DMS53 treated with DMSO at 0.1 percent for 48 hours (cell line): ENCODE measurements around the gene BIVM.
A peak's percentile ranks its signal among the peaks of the same experiment; 100 is the strongest.

ENCODE experiments used
- DNase-seq: peaks from one replicate; lab custom pipeline; 2025; ENCODE audit not compliant: unreplicated experiment; lab: John Stamatoyannopoulos, UW

The BIVM gene

DNA sequence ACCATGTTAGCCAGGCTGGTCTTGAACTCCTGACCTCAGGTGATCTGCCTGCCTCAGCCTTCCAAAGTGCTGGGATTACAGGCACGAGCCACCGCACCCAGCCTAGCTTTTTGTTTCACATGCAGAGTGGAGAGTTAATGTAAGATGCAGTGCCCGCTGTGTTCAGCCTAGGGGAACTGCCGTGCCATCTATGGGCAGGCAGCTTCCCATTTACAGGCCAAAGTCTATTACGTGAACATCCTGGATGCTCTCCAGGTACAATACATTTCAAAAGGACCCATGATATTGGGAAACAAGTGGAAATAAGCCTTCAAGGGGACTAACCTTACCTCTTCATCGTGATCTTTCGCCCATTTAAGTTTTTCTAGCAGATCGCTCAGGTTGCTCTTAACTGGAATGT, 10.2 kb upstream of the BIVM start:
- DNase-seq: no peak

DNA sequence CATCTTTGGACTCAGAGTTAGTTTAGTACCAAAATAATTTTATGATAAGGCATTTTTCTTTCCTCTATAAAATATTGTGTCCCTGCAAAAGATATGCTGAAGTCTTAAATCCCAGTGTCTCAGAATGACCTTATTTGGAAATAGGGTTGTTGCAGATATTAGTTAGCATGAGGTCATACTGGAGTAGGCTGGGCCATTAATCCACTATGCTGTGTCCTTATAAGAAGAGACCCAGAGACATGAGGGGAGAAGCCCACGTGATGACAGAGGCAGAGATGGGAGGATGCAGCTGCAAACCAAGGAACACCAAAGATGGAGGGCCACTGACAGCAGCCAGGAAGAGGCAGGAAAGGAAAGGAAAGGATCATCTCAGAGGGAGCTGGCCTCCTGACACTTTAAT, 6.5 kb upstream of the BIVM start:
- no peak for DNase-seq

DNA sequence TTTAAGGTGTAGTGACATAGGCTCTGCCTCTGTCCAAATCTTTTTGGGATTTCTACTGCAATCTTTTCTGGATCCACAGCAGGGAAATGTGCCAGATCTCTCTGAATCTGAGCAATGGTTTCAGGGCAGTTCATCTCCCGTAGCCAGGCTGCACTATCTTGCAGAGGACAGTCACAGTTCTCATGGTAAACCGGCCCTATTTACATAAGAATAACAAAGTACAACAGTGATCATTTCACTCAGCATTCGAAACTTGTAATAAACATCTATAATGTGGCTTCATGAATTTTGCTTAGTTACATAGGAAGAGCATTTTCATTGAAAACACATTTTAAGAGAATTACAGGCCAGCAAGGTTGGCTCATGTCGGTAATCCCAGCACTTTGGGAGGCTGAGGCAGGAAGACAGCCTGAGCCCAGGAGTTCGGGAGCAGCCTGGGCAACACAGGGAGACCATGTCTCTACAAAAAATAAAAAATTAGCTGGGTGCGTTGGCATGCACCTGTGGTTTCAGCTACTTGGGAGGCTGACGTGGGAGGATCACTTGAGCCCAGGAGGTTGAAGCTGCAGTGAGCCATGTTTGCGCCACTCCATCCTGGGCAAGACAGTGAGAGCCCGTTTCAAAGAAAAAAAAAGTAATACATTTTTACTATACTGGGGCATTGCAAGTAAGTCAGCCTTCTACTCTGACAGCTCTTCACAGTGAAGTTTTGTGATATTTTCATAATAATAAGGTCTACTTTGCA, 5.1 kb upstream of the BIVM start:
- DNase-seq: no peak

DNA sequence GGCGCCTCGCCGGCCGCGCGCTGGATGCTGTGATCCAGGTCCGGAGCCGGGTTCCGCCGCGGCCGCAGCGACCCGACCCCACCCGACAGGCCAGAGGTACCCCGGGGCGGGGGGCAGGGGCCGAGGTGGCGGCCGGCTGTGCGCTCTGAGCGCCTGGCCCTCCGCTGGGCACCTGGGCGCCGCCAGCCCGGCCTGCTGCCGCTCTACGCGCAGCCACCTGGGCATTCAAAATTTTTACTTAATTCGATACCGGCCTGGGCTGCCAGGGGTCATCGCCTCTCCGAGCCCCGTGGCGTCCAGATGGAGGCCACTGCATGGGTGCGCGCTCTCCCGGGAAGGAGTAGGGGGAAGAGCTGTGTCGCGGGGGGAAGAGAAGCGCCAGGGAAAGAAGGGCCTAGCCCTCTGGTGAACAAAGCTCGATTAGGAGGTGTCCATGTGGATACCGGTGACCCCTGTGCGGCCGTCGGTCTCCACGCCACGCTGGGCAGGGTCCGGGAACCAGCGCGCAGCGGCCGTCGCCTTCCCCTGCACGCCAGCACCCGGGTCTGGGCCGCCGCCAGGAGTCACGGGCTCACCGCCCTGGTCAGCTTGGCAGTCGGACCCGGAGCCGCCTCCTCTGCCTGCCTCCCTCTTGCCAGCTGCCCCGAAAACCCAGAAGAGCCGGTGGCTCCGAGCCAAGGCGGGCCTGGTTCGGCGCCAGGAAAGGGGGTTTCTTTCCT, 666 bp downstream of the BIVM start:
- DNase-seq: no peak

DNA sequence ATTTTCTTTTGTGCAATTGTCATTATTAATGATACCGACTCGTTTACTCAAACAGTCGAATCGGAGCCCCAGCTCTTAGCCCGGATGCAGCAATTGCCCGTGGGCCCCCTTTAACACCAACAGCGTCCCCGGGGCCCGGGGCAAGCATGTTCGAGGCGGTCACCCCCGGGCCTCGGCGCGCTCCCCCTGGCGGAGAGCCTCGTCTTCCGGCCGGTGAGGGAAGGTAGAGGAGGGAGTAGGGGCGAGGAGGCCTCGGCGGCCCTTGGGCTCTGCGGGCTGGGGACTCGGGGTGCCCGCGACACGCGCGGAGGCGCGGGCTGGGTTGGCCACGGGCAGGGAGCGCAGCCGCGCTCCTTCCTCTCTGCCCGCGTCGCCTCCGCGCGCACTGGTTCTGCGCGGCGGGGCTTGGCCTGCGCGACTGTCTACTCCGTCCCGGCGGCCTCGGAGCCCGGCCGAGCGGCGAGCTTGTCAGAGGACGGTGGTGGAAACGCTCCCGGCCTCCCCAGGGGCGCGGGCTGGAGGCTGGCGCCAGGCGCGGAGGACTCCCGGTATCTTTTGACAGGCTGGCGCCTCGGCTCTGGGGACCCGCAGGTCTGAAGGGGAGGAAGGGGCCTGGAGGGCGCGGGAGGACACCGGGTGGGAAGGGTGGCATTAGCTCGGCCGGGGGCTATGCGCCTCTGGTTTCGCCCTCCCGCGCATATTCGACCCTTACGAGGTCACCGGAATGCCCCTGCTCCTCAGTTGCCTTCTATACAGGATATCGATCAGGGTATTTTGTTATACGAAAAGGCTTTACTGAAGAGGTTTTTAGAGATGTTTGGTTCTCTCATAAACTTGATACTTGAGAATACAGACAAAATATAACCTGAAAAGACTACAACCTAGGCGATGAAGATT, 1.5 kb downstream of the BIVM start:
- DNase-seq: no peak

DNA sequence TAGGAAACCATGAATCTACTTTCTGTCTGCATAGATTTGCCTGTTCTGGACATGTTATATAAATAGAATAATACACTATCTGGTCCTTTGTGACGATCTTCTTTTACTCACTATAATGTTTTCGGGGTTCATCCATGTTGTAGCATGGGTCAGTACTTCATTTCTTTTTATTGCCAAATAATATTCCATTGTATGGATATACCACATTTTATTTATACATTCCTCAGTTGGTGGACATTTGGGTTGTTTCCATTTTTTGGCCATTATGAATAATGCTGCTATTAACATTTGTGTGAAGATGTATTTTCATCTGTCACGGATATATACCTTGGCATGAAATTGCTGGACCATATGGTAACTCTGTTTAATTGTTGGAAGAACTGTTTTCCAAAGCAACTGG, 6.8 kb downstream of the BIVM start:
- no peak for DNase-seq

DNA sequence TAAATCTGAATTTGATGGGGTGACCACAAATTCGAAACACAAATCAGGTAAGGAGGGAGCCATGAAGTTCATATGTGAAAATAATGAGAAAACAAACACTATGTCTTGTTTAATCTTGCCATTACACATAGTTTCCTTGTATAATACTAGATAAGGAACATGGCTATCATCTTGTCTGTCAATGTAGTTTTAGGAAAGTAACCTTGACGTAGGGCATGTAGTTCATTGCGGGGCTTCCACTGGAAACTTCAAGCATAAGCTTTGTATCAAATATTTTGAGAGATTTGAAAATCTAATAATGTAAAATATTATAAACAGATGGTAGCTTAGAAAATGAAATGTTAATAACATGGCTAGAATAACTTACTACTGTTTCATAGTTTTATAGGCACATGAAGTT, 8.8 kb downstream of the BIVM start:
- DNase-seq: no peak

DNA sequence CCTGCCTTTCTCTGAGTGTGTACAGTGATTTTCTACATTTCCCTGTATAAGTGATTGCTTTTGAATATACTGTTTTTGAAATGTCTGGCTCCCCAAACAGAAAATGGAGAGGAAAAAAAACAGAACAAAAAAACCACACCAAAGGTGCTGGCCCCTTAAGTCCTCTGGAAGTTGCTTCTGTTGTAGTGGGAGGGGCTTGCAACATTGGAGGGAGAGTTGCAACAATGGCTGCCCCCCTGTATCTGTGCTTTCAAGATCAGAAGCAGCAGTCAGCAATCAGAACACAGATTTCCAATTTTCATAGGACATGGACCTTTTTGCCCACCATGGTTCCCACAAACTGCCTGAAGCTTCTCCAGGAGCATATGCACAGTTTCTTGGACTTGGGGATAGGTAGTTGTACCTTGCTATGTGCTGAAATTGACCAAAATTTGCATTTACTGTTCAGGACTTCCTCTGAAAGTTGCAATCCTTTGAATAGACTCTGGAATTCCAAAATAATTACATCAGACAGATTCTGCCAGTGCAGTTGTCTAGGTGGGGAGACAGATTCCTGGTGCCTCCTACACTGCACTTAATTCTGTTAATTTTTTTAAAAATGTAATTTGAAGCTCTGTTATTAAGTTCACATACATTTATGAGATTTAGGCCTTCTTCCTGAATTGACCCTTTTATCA, 13.8 kb downstream of the BIVM start:
- DNase-seq: no peak

DNA sequence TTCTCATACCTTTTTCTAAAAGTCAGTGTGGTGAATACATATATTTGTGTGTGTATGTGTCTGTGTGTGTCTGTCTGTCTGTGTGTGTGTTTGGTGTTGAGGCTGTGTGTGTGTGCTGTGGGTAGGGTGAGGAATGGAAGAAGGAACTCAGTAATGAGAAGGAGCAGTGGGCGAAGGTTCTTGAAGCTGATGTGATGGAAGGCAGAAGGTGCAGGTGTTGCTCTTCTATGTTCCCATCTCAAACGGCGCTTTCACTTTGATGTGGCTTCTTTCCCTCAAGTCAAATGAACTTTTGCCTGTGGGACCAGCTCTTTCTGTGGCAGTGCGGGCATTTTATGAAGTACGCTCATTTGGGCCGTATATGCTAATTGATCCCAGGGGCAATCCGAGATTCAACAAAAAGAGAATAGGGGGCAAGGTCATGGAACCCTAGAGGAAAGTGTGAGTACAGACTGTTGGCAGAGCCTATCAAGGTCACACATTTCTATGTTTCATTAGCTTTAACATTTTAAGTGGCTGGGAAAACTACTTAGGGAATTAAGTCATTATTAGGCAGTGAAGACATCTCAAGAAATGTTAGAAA, 15.2 kb downstream of the BIVM start:
- no peak for DNase-seq

DNA sequence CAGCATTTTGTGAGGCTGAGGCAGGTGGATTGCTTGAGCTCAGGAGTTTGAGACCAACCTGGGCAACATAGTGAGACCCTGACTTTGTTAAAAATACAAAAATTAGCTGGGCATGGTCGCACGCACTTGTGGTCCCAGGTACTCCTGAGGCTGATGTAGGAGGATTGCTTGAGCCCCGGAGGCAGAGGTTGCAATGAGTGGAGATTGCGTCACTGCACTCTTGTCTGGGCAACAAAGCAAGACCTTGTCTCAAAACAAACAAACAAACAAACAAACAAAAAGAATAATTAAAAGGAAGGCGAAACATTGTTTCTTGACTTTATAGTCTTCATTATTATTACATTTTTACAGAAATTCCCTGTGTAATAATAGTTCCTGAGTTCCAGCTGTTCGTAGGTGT, 15.9 kb downstream of the BIVM start:
- no peak for DNase-seq

DNA sequence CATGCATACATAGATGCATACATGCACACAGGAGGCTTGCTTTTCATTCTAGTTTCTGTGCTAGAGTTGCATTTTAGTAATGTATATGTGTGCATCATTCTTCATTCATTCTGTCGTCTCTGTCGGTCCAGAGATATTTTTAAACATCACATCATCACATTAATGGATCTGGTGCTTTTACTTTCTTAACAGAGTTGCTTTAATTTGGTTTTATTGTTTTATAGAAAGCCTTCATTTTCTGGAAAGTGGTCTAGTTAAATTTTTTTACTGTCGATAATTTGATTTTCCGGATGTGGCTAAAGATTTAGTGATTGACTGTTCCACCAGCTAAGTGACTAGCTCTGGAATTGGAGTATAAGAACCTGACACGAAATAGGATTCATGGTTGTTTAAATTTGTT, 16.9 kb downstream of the BIVM start:
- DNase-seq: no peak

DNA sequence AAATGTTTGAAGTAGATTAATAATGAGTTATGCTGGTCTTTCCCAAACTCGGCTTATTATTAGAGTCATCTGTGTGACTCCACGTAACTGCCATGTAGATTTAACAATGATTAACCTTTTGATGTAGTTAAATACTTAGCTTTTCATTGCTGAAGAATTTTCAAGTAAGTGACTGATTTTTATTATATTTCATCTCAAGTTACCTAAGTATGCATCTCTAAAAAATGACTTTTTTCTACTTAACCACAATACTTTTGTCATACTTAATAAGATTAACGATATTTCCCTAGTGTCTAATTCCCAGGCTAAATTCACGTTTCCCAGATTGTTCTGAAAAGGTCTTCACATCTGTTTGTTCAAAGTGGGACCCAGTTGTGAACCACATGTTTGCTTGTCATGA, 17.8 kb downstream of the BIVM start:
- no peak for DNase-seq

DNA sequence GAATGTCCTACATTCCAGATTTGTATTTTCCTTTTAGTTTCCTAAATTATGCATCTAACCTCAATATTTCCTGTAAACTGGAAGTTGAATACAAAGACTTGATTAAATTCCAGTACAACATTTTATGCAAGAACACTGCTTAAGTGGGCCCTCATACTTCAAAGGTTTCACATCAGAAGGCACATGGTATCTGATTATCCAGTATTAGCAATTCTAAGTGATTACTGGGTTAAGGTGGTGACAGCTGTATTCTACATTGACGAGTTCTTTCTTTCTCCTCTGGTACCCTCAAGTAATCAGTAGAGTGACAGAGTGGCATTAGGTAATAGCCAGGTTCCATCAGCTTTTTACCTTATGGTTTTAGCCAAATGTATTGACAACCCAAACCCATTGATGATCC, 18.3 kb downstream of the BIVM start:
- DNase-seq: no peak

DNA sequence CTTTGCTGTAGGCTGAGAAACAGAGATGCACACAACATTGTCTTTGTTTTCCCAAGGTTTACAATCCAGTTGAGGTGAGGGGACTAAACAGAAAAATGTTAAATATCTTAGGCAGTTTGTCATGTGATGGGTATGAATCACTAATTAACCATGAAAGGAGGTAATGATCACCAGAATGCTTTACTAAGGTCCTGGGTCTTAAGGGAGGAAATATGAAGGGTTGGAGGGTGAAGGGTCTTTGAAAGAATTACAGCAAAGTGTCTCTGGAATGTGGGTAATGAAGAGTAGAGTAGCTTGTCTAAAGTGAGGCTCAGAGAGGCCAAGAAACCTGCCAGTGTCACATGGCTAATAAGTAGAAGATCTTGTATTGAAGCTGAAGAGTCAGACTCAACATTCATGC, 19.0 kb downstream of the BIVM start:
- DNase-seq: no peak

DNA sequence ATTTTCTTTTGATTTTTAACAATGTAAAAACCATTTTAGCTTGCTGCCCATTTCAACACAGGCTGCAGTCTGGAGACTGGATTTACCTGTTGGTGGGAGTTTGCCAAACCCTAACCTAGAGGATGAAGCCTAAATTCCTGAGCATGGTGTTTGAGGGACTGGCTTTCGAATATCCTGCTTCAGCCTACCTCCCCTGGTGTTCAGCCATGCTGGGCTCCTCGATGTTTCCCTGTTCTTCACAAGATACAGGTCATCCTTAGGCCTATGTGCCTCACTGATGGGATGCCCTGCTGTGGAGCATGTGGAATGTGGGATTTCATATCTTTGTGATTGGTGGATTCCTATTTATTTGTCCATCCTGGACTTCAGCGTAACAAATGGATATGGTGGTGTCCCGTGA, 26.5 kb downstream of the BIVM start:
- DNase-seq: no peak

DNA sequence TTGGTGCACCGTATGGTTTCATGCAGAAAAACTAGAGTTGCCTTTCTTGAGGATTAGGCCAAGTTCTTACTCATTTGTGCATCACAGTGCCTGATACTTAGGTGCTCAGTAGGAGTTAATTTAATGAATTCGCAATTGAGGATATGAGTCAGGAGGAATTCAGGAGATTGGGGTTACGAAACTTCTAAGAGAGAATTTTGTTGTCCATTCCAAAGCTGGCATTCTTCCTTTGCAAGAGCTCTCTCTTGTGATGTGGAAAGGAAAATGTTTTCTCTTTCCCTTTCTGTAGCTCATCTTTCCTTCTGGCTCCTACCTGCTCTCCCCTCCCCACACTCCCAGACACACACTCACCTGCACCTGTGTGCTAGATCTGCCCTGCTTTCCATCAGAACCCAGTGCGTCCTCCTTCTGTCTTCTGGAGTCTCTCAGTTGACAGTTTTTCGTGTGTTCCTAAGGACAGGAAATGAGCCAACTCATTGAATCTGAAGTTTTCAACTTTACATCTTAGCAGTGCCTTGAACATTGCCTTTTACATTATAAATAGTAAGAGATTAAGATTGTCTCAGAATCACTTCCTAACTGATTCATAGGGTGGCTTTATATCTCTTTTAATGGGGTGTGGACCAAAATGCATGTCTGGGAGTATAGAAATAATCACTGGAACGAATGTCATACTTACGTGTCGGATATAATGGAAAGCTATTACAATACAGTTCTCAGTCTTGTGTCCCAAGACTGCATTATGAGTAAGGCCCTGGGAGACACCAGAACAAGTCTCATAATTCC, 27.2 kb downstream of the BIVM start:
- DNase-seq: no peak

DNA sequence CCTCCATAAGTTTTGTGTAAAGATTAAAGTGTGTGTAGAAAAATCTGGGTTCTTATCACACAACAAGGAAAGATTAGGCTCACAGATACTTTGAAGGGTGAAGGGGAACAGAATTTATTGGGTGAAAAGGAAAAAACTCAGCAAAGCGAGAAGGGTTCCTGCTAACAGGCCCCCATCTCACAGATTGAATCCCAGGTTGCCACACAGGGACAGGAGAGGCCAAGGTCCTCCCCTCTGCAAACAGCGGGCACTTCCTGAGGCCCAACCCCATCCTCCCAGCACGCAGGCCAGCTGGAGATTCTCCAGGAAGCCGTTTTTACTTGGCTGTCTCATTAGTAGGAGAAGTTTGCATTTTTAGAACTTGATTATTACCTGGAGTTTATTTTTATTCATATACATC, 31.7 kb downstream of the BIVM start:
- DNase-seq: peak; percentile 5

DNA sequence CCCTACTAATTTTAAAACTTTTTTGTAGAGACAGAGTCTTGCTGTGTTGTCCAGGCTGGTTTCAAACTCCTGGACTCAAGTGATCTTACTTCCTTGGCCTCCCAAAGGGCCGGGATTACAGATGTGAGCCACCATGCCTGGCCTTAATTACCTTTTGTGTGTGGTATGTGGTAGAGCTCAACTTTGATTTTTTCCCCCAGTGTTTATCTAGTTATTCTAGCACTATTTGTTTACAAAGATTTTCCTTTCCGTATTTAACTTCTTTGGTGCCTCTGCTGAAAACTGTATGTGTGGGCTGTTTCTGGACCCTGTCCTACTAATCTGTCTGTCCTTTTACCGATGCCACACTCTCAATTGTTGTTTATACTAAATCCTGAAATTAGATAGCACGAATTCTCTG, 37.6 kb downstream of the BIVM start:
- DNase-seq: no peak

DNA sequence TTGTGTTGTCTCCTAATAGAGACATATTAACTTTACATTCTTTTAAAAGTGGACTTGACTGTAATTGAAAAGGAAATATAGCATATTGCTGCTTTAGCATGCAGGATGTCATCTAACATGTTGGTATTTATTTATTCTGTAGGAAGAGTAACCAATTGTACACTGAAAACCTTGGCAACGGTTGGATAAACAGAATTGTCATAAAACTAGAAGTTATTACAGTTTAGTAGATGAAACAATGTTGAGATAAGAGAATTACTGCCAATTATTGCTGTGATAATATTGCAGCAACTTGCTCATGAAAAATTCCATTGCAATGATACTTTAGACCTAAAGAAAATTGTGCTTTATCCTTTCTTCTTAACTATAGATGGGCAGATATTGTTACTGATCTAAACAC, 39.4 kb downstream of the BIVM start:
- no peak for DNase-seq

DNA sequence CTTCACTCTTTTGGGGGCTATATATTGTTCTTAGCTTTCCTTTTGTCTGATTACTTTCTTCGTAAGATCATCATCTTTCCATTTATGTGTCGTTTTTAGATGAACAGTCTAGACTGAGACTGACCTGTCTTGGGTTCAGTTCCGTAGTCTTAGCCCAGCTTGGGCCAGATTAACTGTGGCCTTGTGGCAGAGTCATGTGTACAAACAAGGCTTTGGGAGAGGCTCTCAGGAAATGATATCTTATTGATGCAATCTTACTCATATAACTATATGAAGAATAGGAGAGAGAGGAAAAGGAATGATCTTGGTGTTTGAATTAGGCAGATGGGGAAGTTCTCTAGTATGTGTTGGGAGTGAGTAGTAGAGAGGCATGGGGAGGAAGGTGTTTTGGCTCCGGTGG, 40.1 kb downstream of the BIVM start:
- no peak for DNase-seq
